Hematopoietic multipotent progenitor cell treated with erythropoietin and hydrocortisone succinate and interleukin-3 and kit ligand, for 4 days (in vitro differentiated cells): ENCODE measurements around the gene OSTN.

Experiments
- DNase-seq: peaks from one replicate; pipeline ENCODE4 v3.0.0-alpha.2; 2015

Gene OSTN

DNA sequence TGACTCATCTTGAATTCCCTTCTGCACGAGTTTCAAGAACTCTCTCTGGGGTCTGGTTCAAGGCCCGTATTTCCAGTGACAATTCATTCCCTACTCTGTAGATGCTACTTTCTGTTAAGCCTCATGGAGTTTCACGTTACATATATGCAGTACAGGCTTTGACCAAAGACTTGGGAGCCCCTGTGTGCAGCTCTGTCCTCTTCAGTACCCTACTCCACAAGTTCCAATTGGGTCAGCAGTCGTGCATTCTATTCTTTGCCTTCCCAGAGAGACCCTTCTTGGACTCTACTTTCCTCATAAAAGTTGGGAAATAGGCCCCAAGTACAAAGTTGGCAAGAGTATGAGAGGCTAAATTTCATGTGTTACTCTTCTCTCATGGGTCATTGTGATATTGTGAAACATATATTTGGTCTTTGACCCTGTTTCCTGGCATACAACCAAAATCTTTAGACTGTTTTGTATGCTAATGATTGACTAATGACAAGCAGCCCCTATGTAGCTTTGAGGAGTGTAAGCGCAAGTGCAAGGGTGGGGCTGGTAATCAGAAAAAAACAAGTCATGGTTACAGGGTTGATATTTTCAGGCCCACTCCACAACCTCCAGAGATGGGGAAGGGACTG lies 115.2 kb downstream of the OSTN start:
- DNase-seq, result no peak
